HepG2 (cell line): ENCODE data around the gene SLC22A5. TPM values are rescaled to one million over a fixed set of nuclear protein-coding genes. Genes with fewer than 3 reads are reported as not detected.

Experiments used
- ATAC-seq: fragments of 200-7000 bp; cut with Tn5 transposase; 3 replicates; pipeline ENCODE4 v1.9.1; 2020; ENCODE audit warnings: mild to moderate bottlenecking, moderate library complexity
- BruUV-seq: library from RNA; stranded (reverse); fragments of 400-500 nt; replicated peaks from 2 replicates; lab custom pipeline; 2021; lab: Mats Ljungman, UMichigan
- CTCF ChIA-PET: fragments of 300-600 bp; formaldehyde crosslinking; extraction: SDS; loops from one replicate; lab custom pipeline; 2021; ENCODE audit warnings: low total read pairs, inconsistent platforms, low intra/inter-chr PET ratio; lab: Yijun Ruan, JAX
- POLR2A ChIA-PET: fragments of 350-600 bp; sonication (Branson Sonifier 250); formaldehyde crosslinking; loops from one replicate; lab custom pipeline; 2020; ENCODE audit warnings: antibody characterized with exemption, inconsistent platforms; lab: Yijun Ruan, JAX
- DNase-seq: peaks from one replicate; pipeline ENCODE4 v3.0.0-alpha.2; 2015; ENCODE audit warnings: low spot score
- FAIRE-seq: peaks from 3 replicates; lab custom pipeline; 2011; peaks lifted over from hg19 to GRCh38; lab: Jason Lieb, UNC
- H2AFZ ChIP-seq: one replicate; pipeline ENCODE4 v1.6.1; 2011; ENCODE audit warnings: low read length, inconsistent platforms
- H3K27ac ChIP-seq: fragments of 300-600 bp; 3 replicates; pipeline ENCODE4 v1.8.0; 2011; ENCODE audit warnings: mixed run types, mild to moderate bottlenecking, mixed read lengths, low read length, inconsistent platforms; ENCODE audit not compliant: insufficient read depth; ENCODE audit errors: extremely low read length
- H3K27me3 ChIP-seq, 2 experiments: fragments of 200-600 bp in 1 of 2; 2 replicates in 1 of 2; 3 replicates in 1 of 2; pipeline versions ENCODE4 v1.6.0 to v1.8.0; 2011; ENCODE audit warnings: low read length in 2 of 2, mild to moderate bottlenecking in 2 of 2, moderate library complexity in 2 of 2, inconsistent platforms in 1 of 2; ENCODE audit not compliant: insufficient read depth in 2 of 2, control insufficient read depth in 1 of 2
- H3K36me3 ChIP-seq, 2 experiments: fragments of 200-600 bp in 1 of 2; replicated peaks in 1 of 2; 2 replicates in 1 of 2; 3 replicates in 1 of 2; pipeline versions ENCODE4 v1.5.1 to v1.8.0; 2011; ENCODE audit warnings: low read length in 2 of 2, inconsistent platforms in 1 of 2; ENCODE audit not compliant: insufficient read depth in 2 of 2, control insufficient read depth in 1 of 2
- H3K4me1 ChIP-seq: 2 replicates; pipeline ENCODE4 v1.5.1; 2012; ENCODE audit warnings: low read length, inconsistent platforms; ENCODE audit not compliant: insufficient read depth
- H3K4me2 ChIP-seq: 2 replicates; pipeline ENCODE4 v1.6.0; 2011; ENCODE audit warnings: low read depth, low read length, inconsistent platforms
- H3K4me3 ChIP-seq, 3 experiments: fragments of 200-600 bp in 1 of 3; sonication (generic), shearing (Covaris generic) in 1 of 3; replicated peaks in 1 of 3; 2 replicates each; pipeline ENCODE4 v1.5.1; 2011 to 2016; ENCODE audit warnings: low read length in 3 of 3, inconsistent platforms in 2 of 3, low read depth in 2 of 3, mild to moderate bottlenecking in 2 of 3, control low read depth in 1 of 3, mixed read lengths in 1 of 3; ENCODE audit not compliant: insufficient read depth in 1 of 3
- H3K79me2 ChIP-seq: one replicate; pipeline ENCODE4 v1.6.1; 2011; ENCODE audit warnings: low read length, inconsistent platforms; ENCODE audit not compliant: insufficient read depth
- H3K9ac ChIP-seq: 2 replicates; pipeline ENCODE4 v1.6.0; 2011; ENCODE audit warnings: mild to moderate bottlenecking, low read depth, low read length, inconsistent platforms; ENCODE audit not compliant: insufficient read depth
- H3K9me3 ChIP-seq: 2 replicates; pipeline ENCODE4 v1.5.1; 2012; ENCODE audit warnings: mild to moderate bottlenecking, low read length
- H4K20me1 ChIP-seq: 2 replicates; pipeline ENCODE4 v1.6.0; 2011; ENCODE audit warnings: inconsistent platforms, mild to moderate bottlenecking, low read length, moderate library complexity; ENCODE audit not compliant: insufficient read depth
- MZF1 ChIP-seq: sonication (generic); formaldehyde crosslinking; IDR thresholded peaks from 2 replicates; pipeline ENCODE4 v1.8.1; 2023; ENCODE audit warnings: mild to moderate bottlenecking, missing genetic modification reagents, borderline replicate concordance
- SRF ChIP-seq: IDR thresholded peaks from 2 replicates; pipeline ENCODE4 v1.6.1; 2011; ENCODE audit warnings: mild to moderate bottlenecking, low read depth, low read length, moderate library complexity
- WIZ ChIP-seq: sonication (generic); formaldehyde crosslinking; IDR thresholded peaks from 2 replicates; pipeline ENCODE4 v1.5.1; 2020; ENCODE audit warnings: mild to moderate bottlenecking, missing genetic modification reagents
- ZBTB26 ChIP-seq: IDR thresholded peaks from 2 replicates; pipeline ENCODE4 v1.6.1; 2016; ENCODE audit warnings: missing compliant biosample characterization, missing genetic modification reagents, borderline replicate concordance
- ZBTB44 ChIP-seq: sonication (generic); formaldehyde crosslinking; IDR thresholded peaks from 2 replicates; pipeline ENCODE4 v1.4.0; 2020; ENCODE audit warnings: missing genetic modification reagents
- ZBTB8A ChIP-seq: sonication (generic); formaldehyde crosslinking; IDR thresholded peaks from 2 replicates; pipeline ENCODE4 v1.4.0; 2020; ENCODE audit warnings: mild to moderate bottlenecking, low read depth, missing genetic modification reagents, borderline replicate concordance
- ZNF251 ChIP-seq: sonication (generic); formaldehyde crosslinking; IDR thresholded peaks from 2 replicates; pipeline ENCODE4 v1.9.0; 2021; ENCODE audit warnings: mild to moderate bottlenecking, missing genetic modification reagents
- ZNF264 ChIP-seq: sonication (generic); formaldehyde crosslinking; IDR thresholded peaks from 2 replicates; pipeline ENCODE4 v1.4.0; 2020; ENCODE audit warnings: missing genetic modification reagents
- ZNF318 ChIP-seq: sonication (generic); formaldehyde crosslinking; IDR thresholded peaks from 2 replicates; pipeline ENCODE4 v1.4.0; 2020; ENCODE audit warnings: mild to moderate bottlenecking, missing genetic modification reagents
- ZNF362 ChIP-seq: sonication (generic); formaldehyde crosslinking; IDR thresholded peaks from 2 replicates; pipeline ENCODE4 v1.4.0; 2020; ENCODE audit warnings: missing genetic modification reagents, mild to moderate bottlenecking, borderline replicate concordance
- ZNF784 ChIP-seq: sonication (generic); formaldehyde crosslinking; IDR thresholded peaks from 2 replicates; pipeline ENCODE4 v1.5.1; 2020; ENCODE audit warnings: missing genetic modification reagents, mild to moderate bottlenecking, borderline replicate concordance
- WGBS: methylation state at CpG from one replicate; pipeline ENCODE4 v1.1.6; 2017; ENCODE audit warnings: low lambda C conversion rate; 5-methylcytosine and 5-hydroxymethylcytosine counted together
- in situ Hi-C: cut with HindIII; loops from 2 replicates; pipeline ENCODE4 v1.10.0; 2017; ENCODE audit warnings: low pct_unique_long_range_greater_than_20kb; ENCODE audit not compliant: extremely low pct_ligation_motif_present
- intact Hi-C: fragments of 100-400 bp; cut with micrococcal nuclease; formaldehyde crosslinking; loops from one replicate; pipeline ENCODE4 v1.10.0; 2022; ENCODE audit not compliant: unreplicated experiment
- polyA plus RNA-seq, 8 experiments: library from polyadenylated mRNA; depleted of rRNA in 3 of 8; stranded (reverse) in 7 of 8; unstranded in 1 of 8; fragments of >200 nt; fragmentation: Illumina TruSeq in 4 of 8; extraction: Trizol in 4 of 8; gene quantifications; 2 replicates each; pipeline versions ENCODE4 v1.2.1 to v1.2.3, GENCODE V29; 2011 to 2016; ENCODE audit warnings: low read depth in 4 of 8, missing spikeins in 1 of 8, mixed read lengths in 1 of 8; ENCODE audit not compliant: insufficient read depth in 1 of 8
- total RNA-seq, 5 experiments: library from RNA; depleted of rRNA; stranded (reverse); fragments of >200 nt; fragmentation: Illumina TruSeq; extraction: Trizol; gene quantifications; 2 replicates each; pipeline ENCODE4 v1.2.3, GENCODE V29; 2016; ENCODE audit warnings: low read depth in 1 of 5

SLC22A5 gene
- total and polyA plus RNA-seq, 2 of the 13 experiments (the other 11 are each of a cell fraction or from before 2014, with no cell fraction given), result 7.1 to 15.1 TPM

- Histone ChIP-seq H3K79me2 (no peaks in the 10 kb centered on the region), H3K4me3 (no peak overlapping the region), H3K9me3 (no peaks in the 10 kb centered on the region), H3K27me3 (no peaks in the 10 kb centered on the region), H3K27ac (no peak overlapping the region), H3K36me3 (no peaks in the 10 kb centered on the region), H4K20me1 (no peaks in the 10 kb centered on the region), H3K4me2 (no peak overlapping the region), H2AFZ (no peak overlapping the region), H3K9ac (no peak overlapping the region), H3K4me1 (peaks cover 21% of the 10 kb centered on the region)
- FAIRE-seq (no peak), DNase-seq (no peak), ATAC-seq (no peak)
- intact Hi-C loops (no loop called here), in situ Hi-C loops (no loop called here)
- POLR2A ChIA-PET, result no interaction called here
- CTCF ChIA-PET, result no interaction called here
- WGBS, result 89% methylated on average over 3 of the region's 3 CpGs
- BruUV-seq, result no TSS peak
- TF ChIP-seq ZBTB8A (CRISPR knock-in tag) (no peak), ZNF362 (CRISPR knock-in tag) (no peak), MZF1 (no peak), ZBTB44 (CRISPR knock-in tag) (no peak), ZNF251 (CRISPR knock-in tag) (no peak), ZNF318 (CRISPR knock-in tag) (no peak), ZNF264 (CRISPR knock-in tag) (no peak), WIZ (CRISPR knock-in tag) (no peak), SRF (no peak), ZBTB26 (CRISPR knock-in tag) (no peak), ZNF784 (CRISPR knock-in tag) (no peak)
Measured at GRCh38 chr5:132436936-132437335, 67.4 kb downstream of the SLC22A5 start.
